Right forelimb (tissue), 1 donor: ENCODE measurements around the gene DPH6.
"Not testable (repeated sequence)": the region's sequence is repeated elsewhere in the genome, so short reads cannot be mapped to it uniquely, and the experiment has no call there.

ENCODE experiments used
- DNase-seq: peaks from one replicate; pipeline ENCODE4 v3.0.0-alpha.2; 2018

Gene DPH6

DNA sequence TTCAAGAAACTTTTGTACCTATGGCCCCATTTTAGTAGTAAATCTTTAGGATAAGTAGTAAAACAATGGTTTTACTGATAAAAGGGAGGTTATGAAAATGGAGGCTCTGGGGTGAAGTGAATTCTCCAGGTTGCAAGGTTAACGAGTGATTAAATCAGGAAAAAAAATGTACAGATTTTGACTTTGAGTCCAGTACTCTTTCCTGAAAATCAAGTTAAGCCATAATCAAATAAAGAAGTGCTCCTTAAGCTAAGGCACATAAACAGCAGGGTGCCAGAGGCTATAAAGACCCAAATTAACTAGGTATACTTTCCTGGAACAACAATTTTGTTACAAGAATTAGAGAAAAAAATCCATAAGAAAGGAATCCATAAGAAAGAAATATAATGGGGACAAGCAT lies 114.7 kb downstream of the DPH6 start:
- DNase-seq = no peak

DNA sequence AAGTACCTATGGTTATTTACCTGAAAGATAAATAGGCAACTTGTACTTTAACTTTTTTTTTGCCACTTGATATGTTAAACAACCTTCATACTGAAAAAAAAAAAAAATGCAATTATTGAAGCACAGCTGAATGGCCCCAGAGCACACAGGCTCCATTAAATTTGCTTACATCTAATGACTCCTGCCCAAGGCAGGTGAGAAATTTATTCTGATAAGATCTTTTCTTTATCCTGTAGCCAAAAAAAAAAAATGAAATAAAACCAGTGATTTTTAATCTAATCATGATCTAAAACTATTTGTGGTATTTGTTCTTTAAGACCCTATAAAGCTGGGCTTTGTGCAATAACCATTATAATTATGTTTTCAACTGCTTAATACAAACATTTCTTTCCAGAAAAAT lies 115.7 kb downstream of the DPH6 start:
- no peak for DNase-seq

DNA sequence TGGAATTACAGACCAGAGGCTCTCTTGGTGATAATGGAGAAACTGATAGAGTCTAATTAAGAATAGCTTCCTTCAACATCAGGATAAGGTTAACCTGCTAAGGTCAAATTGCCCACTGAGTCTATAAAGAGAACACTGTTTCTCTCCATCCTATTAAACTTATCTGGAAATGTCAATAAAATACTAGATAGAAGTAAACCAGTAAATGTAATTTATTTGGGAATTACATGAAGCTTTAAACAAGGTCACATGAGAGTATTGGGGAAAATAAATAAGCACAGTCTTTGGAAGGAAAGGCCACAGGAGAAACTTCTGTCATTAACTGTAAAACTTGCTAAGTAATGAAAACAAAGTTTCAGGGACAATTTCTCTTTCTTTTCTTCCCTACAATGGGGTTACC lies 118.5 kb downstream of the DPH6 start:
- DNase-seq = no peak

DNA sequence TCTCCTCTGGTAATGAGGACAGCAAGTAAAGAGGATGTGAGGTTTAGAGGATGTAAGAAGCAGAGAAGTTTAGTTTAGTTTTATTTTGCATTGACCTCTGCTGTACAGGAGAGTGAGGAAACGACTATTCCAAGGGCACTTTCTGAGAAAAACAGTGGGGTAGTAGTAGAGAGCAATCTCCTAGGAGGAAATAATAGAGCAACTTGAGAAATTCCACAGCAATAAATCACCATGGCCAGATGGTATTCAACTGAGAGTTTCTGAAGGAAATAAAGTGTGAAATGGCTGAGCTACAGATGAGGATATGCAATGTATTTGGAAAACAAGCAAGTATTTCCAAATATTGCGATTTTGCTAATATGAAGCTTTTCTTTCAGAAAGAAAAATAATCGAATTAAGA lies 118.9 kb downstream of the DPH6 start:
- DNase-seq = no peak

DNA sequence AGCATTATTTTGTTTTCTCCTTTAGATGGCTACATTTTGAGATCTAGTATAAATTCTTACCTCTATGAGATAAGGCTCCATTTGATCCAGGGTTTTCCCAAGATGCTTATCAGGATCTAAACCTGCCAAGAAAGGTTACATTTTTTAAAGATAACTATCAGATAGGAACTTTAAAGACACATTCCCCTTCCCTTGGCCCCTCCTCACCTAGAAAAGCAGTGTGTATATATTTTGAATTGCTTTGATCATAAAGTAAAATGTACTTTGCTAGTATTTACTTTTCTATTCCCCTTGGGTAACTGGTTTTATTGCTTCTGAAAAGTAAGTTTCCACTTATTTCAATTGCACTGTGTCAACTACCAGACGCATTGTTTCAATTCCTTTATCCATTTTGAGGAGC lies 135.2 kb downstream of the DPH6 start:
- no peak for DNase-seq

DNA sequence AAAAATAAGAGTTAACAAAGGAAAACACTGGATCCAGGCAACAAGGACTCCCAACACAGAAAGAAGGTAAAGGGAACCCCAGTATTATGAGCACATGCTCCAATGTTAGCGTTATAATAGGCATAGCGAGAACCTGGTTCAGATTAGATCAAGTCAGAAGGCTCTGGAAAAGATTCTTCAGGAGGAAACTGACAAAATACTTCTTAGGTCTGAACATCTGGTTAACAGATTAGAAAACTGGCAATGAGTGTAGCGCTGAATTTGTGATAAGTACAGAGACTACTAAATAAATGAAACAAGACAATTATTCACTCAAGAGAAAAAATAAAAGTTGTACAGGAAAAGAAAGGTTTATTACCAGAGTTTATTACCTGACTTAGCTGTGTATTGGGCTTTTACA lies 146.1 kb downstream of the DPH6 start:
- no peak for DNase-seq

DNA sequence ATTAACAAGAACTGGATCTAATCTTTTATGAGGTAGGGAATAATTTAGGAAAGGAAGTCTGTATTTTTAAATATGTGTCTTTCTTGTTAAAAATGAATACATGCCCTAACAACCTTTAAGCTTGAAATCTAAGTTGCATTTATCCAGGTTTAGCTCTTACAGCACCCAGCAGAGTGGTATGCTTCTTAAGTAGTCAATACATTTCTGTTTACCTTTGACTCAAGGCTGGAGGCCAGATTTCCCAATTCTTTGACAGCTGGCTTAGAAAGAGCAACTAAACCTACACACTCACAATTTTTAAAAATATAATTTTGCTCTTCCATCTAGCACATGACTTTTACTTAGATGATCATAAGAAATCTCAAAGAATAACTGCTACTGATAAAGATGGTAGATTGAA lies 148.9 kb downstream of the DPH6 start:
- no peak for DNase-seq

DNA sequence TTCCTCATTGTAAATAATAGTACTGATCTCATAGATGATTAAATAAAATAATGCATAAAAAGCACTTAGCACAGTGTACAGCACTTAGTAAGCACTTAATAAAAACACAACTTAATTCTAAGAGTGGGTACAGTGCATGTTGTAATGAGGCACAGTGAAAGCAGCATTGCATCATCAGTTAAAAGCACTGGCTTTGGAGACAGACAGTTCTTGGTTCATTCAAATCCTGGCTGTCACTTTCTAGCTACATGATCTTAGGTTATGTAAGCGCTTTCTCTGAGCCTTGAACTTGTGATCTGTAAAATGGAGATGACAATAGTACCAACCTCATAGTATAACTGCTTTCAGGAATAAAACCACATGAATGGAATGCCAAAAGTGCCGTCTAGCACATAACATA lies 151.5 kb downstream of the DPH6 start:
- no peak for DNase-seq

DNA sequence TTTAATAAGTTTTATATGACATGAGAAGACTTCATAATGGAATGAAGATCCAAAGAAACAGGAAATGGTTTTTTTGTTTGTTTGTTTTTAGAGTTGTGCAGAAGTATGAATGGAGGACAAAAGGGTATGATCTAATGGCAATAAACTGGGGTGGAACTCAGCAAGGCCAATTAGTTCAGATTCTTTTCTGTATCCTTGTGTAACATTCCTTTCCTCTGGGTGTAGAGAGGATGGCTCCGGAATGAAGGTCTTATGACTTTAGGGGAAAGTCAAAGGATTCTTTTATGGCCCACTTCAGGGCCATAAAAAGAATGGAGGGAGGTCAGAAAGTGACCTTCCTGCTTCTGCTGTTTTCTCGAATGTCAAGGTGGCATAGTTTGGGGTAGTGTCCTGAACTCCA lies 152.6 kb downstream of the DPH6 start:
- DNase-seq = no peak

DNA sequence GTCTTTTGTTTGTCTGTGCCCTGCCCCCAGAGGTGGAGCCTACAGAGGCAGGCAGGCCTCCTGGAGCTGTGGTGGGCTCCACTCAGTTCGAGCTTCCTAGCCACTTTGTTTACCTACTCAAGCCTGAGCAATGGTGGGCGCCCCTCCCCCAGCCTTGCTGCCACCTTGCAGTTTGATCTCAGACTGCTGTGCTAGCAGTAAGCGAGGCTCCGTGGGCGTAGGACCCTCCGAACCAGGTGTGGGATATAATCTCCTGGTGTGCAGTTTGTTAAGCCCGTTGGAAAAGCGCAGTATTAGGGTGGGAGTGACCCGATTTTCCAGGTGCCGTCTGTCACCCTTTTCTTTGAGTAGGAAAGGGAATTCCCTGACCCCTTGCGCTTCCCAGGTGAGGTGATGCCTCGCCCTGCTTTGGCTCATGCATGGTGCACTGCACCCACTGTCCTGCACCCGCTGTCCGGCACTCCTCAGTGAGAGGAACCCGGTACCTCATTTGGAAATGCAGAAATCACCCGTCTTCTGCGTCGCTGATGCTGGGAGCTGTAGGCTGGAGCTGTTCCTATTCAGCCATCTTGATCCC lies 154.5 kb downstream of the DPH6 start:
- DNase-seq = not testable (repeated sequence)

DNA sequence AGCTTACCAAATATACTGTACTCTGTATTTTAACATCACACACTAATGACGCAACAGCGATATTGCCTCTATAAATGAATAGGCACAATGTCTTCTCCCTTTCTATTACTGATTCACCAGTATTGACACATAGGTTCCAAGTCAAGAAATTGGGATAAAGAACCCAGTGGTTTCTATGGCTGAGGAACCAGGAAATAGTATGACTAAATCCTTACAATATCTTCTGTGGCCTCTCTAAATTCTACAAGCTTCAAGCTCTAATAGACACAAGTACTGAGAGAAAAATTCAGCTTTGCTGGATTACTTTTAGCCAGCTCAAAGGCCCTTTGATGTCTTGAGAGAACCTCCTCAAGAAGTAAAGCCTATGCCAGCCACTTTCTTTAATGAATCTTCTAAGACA lies 162.5 kb downstream of the DPH6 start:
- no peak for DNase-seq

DNA sequence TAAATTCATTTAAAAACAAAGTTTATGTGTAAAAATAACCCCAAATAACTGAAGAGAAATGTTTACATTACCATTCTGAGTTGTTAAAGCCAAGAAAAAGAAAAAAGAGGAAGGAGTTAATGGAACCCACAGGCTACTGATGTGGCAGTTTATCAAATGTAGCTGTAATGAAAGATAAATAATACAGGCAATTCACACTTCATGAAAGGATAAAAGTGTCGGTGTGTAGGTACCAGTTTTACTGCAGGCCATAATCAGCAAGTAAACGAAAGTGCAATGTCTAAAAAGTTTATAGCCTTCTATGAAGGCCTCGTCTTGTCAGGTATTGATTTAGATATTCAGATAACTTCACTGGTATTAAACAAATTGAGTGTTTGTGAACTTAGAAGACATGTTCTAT lies 164.6 kb downstream of the DPH6 start:
- DNase-seq = no peak

DNA sequence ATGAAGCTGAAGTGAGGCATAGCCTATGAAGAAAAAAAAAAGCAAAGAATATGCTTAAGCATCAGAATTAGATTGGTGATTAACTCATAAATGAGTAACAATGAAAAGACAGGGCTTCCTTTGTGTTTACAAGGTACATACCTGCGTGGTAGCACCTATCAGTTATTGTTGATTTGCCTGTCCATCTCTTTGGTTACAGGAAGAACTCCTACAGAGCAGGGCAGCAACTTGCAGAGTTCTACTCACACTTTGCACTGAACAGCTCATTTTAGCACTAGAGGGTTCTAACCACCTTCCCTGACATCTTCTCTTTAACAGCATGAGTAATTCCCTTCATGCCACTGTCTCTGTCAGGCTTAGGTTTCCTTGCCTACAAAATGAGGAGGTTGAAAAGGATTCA lies 166.0 kb downstream of the DPH6 start:
- no peak for DNase-seq

DNA sequence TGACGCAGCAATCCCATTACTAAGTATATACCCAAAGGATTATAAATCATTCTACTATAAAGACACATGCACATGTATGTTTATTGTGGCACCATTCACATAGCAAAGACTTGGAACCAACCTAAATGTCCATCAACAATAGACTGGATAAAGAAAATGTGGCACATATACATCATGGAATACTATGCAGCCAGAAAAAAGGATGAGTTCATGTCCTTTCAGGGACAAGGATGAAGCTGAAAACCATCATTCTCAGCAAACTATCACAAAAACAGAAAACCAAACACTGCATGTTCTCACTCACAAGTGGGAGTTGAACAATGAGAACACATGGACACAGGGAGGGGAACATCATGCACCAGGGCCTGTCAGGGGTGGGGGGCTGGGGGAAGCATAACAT lies 167.5 kb downstream of the DPH6 start:
- not testable (repeated sequence) for DNase-seq

DNA sequence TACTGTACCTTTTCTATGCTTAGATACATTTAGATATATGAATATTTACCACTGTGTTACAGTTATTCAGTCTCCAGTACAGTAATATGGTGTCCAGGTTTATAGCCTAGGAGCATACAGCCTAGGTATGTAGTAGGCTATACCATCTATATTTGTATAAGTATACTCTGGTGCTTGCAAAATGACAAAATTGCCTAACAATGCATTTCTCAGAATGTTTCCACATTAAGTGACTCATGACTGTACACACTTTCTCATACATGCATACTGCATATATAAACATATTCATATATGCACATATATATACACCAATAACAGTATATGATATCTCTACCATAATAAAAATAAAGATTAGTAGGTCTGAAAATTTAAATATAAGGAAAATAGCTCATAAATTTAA lies 169.3 kb downstream of the DPH6 start:
- no peak for DNase-seq

DNA sequence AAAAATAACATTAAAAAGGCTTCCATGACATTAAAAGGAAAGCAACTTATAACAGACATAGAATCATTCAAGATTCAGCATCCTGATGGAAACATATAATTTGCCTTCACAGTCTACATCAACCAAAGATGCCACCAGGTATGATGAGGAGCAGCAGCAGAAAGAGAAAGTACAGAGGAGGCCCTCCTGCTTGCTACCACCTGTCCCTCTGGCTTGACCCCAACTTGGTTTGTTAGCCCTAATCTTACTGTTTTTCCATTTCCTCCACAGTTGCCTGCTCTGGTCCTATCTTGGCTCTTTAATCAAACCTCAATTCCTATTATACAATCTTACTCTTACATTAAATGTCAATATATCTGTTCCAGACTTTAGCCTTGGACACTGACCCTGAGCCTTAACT lies 171.3 kb downstream of the DPH6 start:
- DNase-seq = no peak

DNA sequence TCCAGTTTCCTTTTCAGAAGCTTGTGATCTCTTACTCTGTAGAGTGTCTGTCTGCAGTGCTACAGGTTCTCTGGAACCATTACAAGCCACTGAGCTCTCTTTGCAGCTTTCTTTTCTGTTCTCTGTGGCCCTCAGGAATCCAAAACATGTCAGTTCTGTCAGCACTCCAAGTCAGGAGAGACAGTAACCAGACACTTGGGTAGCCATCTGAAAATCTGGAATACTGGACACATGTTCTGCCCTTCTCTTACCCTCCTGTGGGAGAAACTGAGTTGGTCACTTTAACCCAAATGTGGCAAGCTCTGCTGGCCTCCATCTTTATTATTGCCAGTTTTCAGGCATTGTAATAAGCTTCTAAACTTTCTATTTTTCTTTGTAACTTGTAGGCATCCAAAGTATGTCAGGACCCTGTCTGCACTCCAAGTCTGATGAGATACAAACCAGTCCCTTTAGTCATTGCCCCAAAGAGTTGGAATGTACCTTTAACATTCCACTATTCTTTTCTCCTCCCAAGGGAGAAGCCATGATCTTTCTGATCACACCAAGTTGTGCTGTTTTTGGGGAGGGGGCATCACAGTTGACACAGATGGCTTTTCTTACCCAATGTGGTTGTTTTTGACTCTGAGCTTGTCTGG lies 183.7 kb downstream of the DPH6 start:
- DNase-seq = no peak

DNA sequence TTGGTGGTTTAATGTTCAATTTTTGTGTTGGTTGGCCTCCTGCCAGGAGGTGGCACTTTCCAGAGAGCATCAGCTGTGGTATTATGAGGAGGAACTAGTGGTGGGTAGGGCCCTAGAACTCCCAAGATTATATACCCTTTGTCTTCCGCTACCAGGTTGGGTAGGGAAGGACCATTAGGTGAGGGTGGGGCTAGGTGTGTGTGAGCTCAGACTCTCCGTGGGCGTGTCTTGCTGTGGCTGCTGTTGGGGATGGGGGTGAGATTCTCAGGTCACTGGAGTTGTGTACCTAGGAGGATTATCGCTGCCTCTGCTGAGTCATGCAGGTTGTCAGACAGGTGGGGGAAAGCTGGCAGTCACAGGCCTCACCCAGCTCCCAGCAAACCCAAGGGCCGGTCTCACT lies 187.1 kb downstream of the DPH6 start:
- DNase-seq = no peak

DNA sequence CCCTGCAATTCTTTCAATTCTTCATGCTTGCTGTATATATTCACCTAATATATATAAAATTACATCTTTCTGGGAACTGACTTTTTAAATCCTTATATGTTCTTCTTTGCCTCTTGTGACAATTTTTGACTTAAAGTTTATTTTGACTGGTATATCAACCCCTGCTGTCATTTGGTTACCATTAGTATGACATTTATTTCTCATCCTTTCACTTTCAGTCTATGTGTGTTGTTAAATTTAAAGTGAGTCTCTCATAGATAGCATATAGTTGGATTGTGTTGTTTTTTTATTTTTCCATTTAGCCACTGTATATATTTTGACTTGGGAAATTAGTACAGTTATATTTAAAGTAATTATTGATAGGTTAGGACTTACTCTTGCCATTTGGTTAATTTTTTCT lies 194.9 kb downstream of the DPH6 start:
- DNase-seq = no peak

DNA sequence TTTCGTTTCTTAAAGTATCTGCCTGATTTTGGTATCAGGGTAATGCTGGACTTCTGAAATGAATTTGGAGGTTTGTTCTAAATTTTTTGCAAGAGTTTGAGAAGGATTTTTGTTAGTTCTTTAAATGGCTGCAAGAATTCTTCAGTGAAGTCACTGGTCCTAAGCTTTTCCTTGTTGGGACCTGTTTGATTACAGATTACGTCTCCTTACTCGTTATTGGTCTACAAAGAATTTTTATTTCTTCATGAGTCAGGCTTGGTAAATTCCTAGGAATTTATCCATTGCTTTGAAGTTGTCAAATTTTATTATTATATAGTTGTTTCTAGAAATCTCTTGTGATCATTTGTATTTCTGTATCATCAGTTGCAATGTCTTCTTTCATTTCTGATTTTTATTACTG lies 196.0 kb downstream of the DPH6 start:
- no peak for DNase-seq

DNA sequence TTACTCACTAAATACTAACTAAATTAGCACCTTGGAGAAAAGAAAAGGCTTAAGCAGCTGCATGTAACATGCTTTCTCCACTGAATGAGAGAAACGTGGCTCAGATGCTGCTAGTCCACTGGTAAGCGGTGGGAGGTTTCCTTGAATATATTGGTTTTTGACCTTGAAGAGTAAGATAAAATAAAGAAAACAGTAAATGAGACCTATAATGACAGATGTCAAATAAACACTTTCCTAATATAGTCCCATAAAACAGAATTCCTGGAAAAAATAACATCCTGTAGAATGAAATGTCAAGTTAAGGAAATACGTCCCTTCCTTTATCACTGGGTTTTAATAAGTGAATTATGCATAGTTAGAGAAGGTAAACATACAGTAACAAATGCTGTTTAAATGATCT lies 215.0 kb downstream of the DPH6 start:
- no peak for DNase-seq

DNA sequence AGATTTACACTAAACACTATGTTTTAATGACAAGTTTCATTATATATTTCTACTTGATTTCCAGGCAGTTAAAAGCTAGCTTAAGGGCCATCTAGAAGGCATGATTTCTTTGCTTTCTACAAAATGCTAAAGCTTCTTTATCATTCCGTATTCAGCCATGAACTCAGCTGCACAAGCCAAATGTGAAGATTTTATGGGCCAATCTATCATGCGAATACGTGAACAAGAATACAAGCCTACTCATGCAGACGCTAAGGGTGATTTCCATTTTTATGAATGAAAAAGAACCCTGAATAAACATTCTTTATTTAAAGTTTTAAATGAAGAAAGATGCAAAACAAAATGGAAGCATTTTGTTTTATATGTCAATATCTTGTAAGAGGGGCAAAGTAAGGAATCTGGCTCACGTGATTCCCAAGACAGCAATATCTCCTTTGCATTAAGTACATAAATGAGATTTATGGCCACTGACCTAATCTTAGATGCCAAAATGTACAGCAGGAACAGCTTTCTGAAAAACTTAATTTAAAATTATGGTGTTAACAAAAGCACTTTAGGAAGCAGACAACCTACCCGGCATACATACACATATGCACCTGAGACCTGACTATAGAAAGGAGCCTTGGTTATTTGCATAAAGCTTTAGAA lies 215.8 kb downstream of the DPH6 start:
- DNase-seq = no peak

DNA sequence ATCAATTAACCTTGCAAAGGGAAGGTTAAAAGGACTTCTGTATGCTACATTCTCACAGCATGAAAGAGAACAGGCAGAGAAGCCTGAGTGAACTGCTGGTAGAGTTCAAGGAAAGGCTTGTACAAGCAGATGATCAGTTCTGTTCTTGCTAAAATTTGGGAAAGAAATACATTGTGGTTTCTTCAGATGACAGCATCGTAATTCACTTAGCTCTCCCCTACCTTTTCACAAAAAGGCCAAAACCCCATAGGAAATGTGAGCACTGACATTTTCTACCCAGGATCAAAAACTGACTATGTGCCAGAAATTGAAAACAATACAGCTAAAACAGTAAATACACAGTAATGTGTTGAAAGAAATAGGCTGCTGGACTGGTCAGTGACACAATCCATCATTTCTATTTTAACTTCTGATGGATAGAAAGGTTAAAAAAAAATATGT lies 216.4 kb downstream of the DPH6 start:
- no peak for DNase-seq

DNA sequence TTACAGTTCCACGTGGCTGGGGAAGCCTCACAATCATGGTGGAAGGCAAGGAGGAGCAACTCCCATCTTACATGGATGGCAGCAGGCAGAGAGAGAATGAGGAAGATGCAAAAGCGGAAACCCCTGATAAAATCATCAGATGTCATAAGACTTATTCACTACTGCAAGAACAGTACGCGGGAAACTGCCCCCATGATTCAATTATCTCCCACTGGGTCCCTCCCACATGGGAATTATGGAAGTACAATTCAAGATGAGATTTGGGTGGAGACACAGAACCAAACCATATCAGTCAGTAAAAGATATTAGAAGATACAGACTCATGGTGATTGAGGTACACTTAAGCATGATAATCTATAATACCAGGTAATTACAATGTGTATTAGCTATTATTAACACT lies 217.1 kb downstream of the DPH6 start:
- DNase-seq = not testable (repeated sequence)

DNA sequence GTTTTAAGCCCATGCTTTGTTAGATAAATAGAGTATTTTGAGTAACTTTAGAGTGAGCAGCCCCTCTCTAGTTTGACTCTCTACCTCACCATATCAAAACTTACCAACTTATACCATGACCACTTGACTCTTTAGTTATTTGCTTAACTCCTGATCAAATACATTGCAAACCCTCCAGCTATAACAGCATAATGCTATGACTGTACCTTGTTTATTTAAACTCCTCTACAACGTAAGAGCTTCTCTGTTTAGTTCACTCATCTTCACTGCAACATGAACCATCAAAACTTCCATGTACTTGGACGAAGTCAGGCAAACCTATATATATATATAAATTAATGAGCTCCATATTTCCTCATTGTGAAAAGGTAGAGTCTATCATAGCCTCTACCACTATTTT lies 218.2 kb downstream of the DPH6 start:
- DNase-seq = no peak
